RPMI8226 (cell line): ENCODE data around the gene C1D.

Source experiments
- DNase-seq: peaks from one replicate; pipeline ENCODE4 v3.0.0-alpha.2; 2015

The C1D gene

DNA sequence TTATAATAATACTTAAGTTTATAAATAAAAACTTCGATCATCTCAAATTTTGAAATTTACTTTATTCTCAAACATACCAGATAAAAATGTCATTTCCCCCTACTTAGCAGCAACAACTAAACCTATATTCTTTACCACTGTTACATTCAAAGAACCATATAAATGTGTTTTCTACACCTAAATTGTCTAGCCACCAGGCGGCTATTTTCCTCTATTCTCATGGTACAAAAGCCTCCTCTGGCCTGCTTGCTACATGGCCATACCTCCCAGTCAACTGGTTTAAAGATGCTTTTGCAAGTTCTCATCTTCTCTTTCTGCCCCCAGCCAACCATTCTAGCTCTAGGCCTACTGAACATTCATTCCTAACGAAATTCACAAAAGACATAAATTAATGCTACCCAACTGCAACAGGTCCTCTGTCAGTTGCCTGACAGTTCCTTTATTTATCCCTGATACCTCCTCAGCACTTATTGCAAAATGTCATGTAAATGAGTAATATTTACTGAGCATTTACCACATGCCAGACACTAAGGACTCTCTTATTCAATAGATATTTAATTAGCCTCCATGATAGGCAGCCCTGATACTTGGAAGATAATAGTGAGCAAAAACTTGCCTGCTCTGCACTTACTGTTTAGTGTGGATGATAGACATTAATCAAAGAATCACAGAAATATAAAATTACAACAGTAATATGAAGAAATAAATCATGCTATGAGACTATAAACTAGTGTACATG, 5.0 kb downstream of the C1D start:
- no peak for DNase-seq

- no peak for DNase-seq
These were observed 9.9 kb downstream of the C1D start for GRCh38 chr2:68052717-68053422.

DNA sequence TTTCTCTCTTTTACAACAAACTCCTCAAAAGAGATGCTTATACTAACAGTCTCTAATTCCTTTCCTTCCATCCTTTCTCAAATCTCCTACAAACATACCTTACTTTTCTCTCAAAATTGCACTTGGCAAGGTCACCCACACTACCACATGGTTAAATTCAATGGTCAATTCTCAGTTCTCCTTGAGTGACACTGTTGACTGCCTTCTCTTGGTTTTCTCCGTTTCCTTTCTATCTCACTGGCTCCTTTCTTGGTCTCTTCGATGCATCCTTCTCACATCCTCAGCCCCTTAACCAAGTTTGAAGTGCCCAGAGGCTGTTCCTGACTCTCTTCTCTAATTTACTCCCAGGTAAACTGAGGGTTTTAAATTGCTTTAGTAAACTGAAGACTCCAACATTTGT, 12.5 kb downstream of the C1D start:
- DNase-seq, result no peak

DNA sequence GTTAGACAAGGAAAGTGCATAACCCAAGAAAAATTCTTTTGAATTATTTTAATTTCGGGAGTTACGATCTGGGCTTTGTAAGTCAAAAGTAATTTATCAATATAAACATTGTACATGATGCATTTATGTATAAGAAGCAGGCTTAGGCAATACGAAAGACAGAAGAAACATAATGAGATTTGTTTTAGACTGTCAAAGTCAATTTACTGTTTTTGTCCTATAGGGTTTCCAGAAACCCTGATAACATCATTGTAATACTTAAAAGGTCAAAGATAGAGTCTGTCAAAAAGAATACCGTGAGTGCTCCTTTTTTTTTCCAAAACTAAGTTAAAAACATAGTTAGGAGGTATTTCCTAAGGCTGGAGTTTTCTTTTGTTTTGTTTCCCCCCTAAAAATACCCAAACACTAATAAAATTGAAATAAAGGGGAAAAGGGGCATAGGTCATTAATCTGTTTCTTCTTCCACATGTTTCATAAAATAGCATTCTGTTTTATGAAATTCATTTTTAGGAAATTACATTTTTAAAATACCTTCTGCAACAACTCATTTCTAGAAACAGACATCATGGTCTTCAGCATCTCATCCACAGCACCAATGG, 16.1 kb downstream of the C1D start:
- no peak for DNase-seq

DNA sequence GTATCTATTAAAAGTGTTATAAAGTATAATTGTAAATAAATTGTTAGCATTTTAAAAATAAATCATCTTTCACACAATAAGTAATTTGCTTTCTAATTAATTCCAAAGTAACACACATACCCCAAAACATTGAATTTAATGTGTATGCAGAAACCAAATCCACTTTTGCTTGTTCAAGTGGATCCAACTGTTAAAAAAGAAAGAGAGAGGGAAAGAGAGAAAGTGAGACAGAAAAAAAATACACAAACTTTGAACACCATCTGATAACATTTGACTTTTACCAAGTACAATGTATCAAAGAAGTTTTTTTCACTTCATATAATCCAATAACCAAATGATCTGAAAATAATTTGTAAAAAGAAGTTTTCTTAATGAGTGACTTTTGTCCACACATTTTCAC, 16.6 kb downstream of the C1D start:
- no peak for DNase-seq

DNA sequence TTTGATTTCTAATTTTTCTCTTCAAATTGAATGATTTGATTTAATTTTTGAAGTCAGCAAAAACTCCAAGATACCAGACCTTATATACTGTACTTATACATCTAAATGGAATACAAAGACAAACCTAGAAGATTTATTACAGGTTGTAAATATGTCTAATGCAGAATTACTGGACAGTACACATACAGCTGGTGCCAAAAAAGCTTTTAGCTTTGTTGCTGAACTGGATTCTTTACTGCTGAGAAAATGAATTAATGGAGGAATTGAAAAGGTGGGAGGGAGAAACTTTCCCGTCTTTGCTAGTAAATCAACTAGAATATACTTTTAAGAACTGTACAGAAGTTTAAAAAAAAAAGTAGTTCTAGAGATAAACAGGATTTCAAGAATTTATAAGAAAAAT, 17.5 kb downstream of the C1D start:
- no peak for DNase-seq

DNA sequence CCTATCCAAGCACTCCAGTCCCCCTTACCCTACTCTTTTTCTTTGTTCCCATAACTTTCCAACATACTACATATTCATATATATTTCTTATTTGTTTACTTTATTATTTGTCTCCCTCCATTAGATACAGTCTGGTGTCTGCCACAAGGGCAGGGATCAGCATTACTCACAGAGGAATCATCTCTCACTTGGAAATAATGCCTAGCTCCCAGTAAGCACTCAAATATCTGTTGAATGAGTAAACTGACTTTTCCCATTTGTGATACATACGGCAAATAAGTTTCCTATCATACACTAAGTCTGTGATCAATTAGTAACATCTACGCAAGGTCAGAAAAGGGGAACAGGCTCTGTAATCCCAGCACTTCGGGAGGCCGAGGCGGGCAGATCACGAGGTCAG, 18.7 kb downstream of the C1D start:
- DNase-seq, result no peak

GRCh38 chr2:68043695-68044094, 19.1 kb downstream of the C1D start:
- DNase-seq, result no peak

DNA sequence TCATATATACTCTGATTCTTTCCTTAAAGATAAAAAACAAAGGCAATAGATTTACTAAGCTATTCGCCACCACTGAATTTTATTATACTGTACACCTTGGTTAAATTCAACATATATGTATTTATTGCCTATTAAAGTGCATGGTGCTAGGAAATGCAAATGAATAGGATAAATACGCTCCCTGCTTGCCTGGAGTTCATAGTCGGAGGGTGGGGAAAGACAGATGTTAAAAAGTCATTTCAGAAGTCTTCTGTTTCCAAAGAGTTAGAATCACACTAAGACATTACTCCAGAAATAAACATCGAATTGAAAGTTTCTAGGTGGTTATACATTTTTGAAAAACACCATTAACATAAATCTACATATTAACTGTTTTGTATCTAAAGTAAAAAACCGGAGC, 19.8 kb downstream of the C1D start:
- DNase-seq, result no peak

DNA sequence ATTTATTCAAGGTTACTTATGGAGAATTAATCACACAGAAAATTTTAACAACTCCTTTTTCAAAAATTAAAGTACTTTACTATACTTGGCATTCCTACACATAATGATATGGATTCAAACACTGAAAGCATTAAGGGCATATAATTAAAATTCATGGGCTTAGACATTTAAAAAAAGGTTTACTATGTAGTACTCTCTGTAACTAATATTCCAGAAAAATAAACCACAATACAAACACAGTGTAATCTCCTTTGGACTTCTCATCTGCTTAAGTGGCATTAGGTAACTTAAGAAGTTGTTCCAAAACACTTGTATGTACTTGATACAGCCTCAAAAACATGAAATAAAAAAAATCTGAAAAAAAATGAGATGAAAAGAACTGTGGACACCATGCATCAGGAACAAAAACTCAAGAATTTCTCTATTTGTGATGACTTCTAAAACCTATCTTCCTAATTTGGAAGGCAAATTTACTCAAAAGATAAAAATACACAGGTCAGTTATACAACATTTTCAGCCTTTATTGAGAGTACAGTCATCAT, 21.0 kb downstream of the C1D start:
- no peak for DNase-seq

DNA sequence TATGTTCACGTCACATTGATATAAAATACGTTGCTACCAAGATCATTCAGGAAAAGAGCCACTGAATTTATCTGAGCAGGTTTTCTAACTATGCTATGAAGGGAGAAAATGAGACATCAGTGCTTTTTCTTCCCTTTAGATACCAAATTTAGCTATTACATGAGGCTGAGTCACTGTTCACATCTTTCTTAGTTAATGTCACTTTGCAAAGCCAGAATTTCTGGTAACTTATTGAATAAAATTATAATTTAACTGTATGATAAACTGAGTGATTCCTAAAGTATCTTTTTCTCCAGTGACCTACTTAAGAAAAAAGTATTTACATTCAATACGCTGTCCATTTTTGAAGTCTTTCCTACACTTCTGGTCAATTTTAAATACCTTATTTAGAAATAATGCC, 22.7 kb downstream of the C1D start:
- DNase-seq, result no peak

GRCh38 chr2:68039317-68039716, 23.5 kb downstream of the C1D start:
- no peak for DNase-seq

- peak; percentile 65 for DNase-seq
These were observed 30.1 kb downstream of the C1D start for GRCh38 chr2:68032702-68033101.

DNA sequence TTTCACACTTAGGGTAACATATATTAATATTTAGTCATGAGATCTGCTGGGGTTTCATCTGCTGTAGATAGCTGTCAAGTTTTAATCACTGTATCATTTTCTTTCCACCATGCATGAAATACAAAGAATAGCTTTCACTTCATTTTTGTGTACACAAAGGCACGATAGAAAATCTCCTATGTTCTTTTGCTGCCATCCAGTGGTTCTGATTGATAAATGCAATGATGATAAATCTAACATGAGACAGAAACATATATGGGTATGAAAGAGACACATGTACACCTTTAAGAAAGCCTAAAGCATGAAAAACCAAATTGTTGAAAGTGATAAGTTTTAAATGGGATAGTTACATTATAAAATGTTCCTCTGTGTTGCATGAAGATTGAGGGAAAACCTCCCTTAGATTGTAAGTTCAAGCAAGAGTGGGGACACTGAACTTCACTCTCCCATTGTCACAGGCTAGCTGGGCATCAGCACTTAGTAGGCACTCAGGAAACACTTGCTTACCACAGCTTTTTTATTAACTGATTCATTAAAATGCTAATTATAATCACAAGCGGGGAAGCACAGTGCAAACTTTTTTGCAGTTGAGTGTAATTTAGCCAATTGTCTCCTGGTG, 31.2 kb downstream of the C1D start:
- peak; percentile 65 for DNase-seq

DNA sequence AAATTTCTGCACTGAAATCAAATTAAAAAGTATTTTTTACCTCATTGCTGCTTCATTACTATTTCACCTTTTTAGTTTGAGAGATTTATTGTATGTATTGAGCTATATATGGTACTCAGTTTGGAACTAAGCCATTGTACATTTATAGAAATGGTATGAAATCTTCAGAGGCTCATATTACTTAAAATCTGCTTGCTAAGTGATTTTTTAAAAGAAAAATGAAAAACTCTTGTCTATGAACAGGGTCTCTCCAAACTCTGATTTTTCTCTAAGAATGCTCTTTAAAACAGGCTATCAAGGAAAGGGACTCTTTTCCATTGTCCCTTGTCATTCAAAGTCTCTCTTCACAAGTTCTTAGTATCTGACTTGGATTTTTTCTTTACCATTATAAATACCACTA, 31.8 kb downstream of the C1D start:
- DNase-seq, result no peak

GRCh38 chr2:68030529-68030928, 32.3 kb downstream of the C1D start:
- DNase-seq, result no peak

GRCh38 chr2:68027959-68028358, 34.8 kb downstream of the C1D start:
- no peak for DNase-seq

- DNase-seq, result no peak
These were observed 38.4 kb downstream of the C1D start for GRCh38 chr2:68024450-68024849.

DNA sequence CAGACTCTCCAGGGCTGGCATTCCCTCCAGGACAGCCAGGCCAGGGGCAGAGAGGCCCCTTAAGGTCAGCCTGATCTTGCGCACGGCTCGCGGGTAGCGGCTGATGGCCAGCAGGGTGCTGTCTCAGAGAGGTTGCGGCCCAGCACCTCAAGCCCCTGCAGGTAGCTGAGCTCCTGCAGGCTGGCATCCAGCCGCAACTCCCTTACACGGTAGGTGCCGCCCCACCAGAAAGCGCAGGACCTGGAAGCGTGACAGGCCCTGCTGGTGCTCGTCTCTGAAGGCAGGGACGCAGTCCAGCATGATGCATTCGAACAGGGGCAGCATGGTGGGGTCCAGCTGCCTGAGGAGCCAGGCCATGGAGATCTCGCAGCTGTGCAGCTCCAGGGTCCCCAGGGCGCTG, 38.9 kb downstream of the C1D start:
- DNase-seq, result no peak

DNA sequence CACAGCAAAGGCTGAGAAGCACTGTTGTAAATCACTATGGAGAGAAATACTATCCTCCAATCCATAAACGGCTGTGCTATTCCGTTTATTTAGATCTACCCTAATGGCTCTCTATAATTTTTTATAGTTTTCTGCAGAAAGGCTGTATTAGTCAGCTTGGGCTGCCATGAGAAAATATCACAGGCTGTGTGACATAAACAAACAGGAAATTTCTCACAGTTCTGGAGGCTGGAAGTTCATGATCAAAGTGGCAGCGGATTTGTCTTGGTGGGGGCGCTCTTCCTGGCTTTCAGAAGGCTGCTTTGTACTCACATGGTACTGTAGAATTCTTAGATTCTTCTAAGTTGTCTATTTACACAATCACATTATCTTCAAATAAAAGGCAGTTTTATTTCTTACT, 44.1 kb downstream of the C1D start:
- DNase-seq, result no peak

DNA sequence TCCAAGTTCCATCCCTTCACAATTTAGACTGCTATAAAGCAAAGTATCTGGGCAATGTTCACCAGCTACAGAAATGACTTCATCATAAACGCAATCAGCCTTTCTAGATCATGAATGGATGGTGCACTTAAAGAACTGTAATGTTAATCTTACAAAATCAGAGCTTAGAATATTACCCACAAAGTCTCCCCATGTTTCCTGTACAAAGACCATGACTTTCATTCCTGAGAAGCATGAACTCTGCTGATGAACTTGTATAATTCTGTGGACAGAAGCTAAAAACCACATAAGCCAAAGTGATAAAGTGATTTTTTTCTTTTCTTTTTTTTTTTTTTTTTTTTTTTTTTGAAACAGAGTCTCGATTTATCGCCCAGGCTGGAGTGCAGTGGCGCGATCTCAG, 53.3 kb downstream of the C1D start:
- DNase-seq, result no peak

GRCh38 chr2:68000170-68000825, 62.5 kb downstream of the C1D start:
- no peak for DNase-seq

DNA sequence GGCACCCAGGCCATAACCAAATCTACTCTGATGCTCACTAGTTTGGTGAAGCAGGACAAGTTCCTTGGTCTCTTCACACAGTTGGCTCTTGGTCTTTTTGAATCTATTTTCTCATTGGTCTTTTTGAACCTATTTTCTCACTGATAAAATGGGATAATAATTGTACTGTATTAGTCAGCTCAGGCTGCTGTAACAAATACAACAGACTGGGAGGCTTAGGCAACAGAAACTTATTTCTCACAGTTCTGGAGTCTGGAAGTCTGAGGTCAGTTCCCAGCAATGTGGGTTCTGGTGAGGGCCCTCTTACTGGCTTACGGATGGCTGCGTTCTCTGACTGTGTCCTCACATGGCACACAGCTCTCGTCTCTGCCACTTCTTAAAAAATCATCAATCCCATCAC, 63.5 kb downstream of the C1D start:
- no peak for DNase-seq
